HG03196 (cell line): ENCODE measurements around the gene TTC28.
"Not testable (repeated sequence)": the region's sequence is repeated elsewhere in the genome, so short reads cannot be mapped to it uniquely, and the experiment has no call there.

Experiments used
- ATAC-seq: cut with Tn5 transposase; IDR thresholded peaks from one replicate; pipeline ENCODE4 v1.9.1; 2021; ENCODE audit not compliant: unreplicated experiment

TTC28 gene

GRCh38 chr22:28498044-28498443, 181.6 kb downstream of the TTC28 start:
- ATAC-seq = no peak

GRCh38 chr22:28497188-28497587, 182.5 kb downstream of the TTC28 start:
- no peak for ATAC-seq

GRCh38 chr22:28491289-28491688, 188.4 kb downstream of the TTC28 start:
- not testable (repeated sequence) for ATAC-seq

- no peak for ATAC-seq
Measured at GRCh38 chr22:28488825-28489224, 190.8 kb downstream of the TTC28 start.

GRCh38 chr22:28484662-28485061, 195.0 kb downstream of the TTC28 start:
- ATAC-seq = no peak

- ATAC-seq = no peak
Measured at GRCh38 chr22:28481725-28482124, 197.9 kb downstream of the TTC28 start.

- ATAC-seq = no peak
Measured at GRCh38 chr22:28480000-28480715, 199.5 kb downstream of the TTC28 start.

- ATAC-seq = no peak
Measured at GRCh38 chr22:28478564-28478963, 201.1 kb downstream of the TTC28 start.

GRCh38 chr22:28477556-28477955, 202.1 kb downstream of the TTC28 start:
- ATAC-seq = no peak

GRCh38 chr22:28474330-28474729, 205.3 kb downstream of the TTC28 start:
- ATAC-seq = no peak

- no peak for ATAC-seq
Measured at GRCh38 chr22:28473258-28473657, 206.4 kb downstream of the TTC28 start.

GRCh38 chr22:28467055-28467454, 212.6 kb downstream of the TTC28 start:
- not testable (repeated sequence) for ATAC-seq

- ATAC-seq = no peak
Measured at GRCh38 chr22:28466399-28466798, 213.2 kb downstream of the TTC28 start.

- ATAC-seq = no peak
Measured at GRCh38 chr22:28465841-28466240, 213.8 kb downstream of the TTC28 start.

- ATAC-seq = no peak
Measured at GRCh38 chr22:28464127-28464526, 215.5 kb downstream of the TTC28 start.

- not testable (repeated sequence) for ATAC-seq
Measured at GRCh38 chr22:28463408-28463807, 216.2 kb downstream of the TTC28 start.

- no peak for ATAC-seq
Measured at GRCh38 chr22:28462901-28463300, 216.7 kb downstream of the TTC28 start.

- no peak for ATAC-seq
Measured at GRCh38 chr22:28462041-28462440, 217.6 kb downstream of the TTC28 start.

- ATAC-seq = no peak
Measured at GRCh38 chr22:28454431-28455064, 225.1 kb downstream of the TTC28 start.

GRCh38 chr22:28450109-28450508, 229.5 kb downstream of the TTC28 start:
- no peak for ATAC-seq

- no peak for ATAC-seq
Measured at GRCh38 chr22:28449041-28449440, 230.6 kb downstream of the TTC28 start.

- no peak for ATAC-seq
Measured at GRCh38 chr22:28448625-28449024, 231.0 kb downstream of the TTC28 start.

- ATAC-seq = no peak
Measured at GRCh38 chr22:28444659-28445058, 235.0 kb downstream of the TTC28 start.
